ENCODE measurements around the gene BLTP2.
"Not testable (repeated sequence)": the region's sequence is repeated elsewhere in the genome, so short reads cannot be mapped to it uniquely, and the experiment has no call there.

Gene BLTP2

GRCh38 chr17:28644787-28645575 is at the start of gene BLTP2:
Gene BLTP2, minus strand, starts transcription at chr17:28645158. Its CDS starts 102 bp downstream, at chr17:28645056.
- DNase-seq (ENCODE audit: low read depth in 1 of 2, low spot score in 1 of 2) = peak; percentile 87 to 90

GRCh38 chr17:28693869-28694268 is 48.9 kb upstream of the BLTP2 start:
- DNase-seq (ENCODE audit: low read depth in 1 of 2, low spot score in 1 of 2) = no peak

GRCh38 chr17:28689011-28689410 is 44.1 kb upstream of the BLTP2 start:
- no peak for DNase-seq (ENCODE audit: low read depth in 1 of 2, low spot score in 1 of 2)

- DNase-seq (ENCODE audit: low read depth in 1 of 2, low spot score in 1 of 2) = no peak
Measured at GRCh38 chr17:28688481-28688880, 43.5 kb upstream of the BLTP2 start.

GRCh38 chr17:28686296-28686695 is 41.3 kb upstream of the BLTP2 start:
- DNase-seq (ENCODE audit: low read depth in 1 of 2, low spot score in 1 of 2) = no peak

- no peak for DNase-seq (ENCODE audit: low read depth in 1 of 2, low spot score in 1 of 2)
Measured at GRCh38 chr17:28685366-28685765, 40.4 kb upstream of the BLTP2 start.

GRCh38 chr17:28684963-28685362 is 40.0 kb upstream of the BLTP2 start:
- DNase-seq (ENCODE audit: low read depth in 1 of 2, low spot score in 1 of 2) = no peak

- no peak for DNase-seq (ENCODE audit: low read depth in 1 of 2, low spot score in 1 of 2)
Measured at GRCh38 chr17:28682655-28683054, 37.7 kb upstream of the BLTP2 start.

- DNase-seq (ENCODE audit: low read depth in 1 of 2, low spot score in 1 of 2) = no peak
Measured at GRCh38 chr17:28675980-28676379, 31.0 kb upstream of the BLTP2 start.

GRCh38 chr17:28675490-28675889 is 30.5 kb upstream of the BLTP2 start:
- no peak for DNase-seq (ENCODE audit: low read depth in 1 of 2, low spot score in 1 of 2)

GRCh38 chr17:28669918-28670317 is 25.0 kb upstream of the BLTP2 start:
- DNase-seq (ENCODE audit: low read depth in 1 of 2, low spot score in 1 of 2) = no peak

- no peak for DNase-seq (ENCODE audit: low read depth in 1 of 2, low spot score in 1 of 2)
Measured at GRCh38 chr17:28667870-28668269, 22.9 kb upstream of the BLTP2 start.

- no peak for DNase-seq (ENCODE audit: low read depth in 1 of 2, low spot score in 1 of 2)
Measured at GRCh38 chr17:28665994-28666393, 21.0 kb upstream of the BLTP2 start.

- DNase-seq (ENCODE audit: low read depth in 1 of 2, low spot score in 1 of 2) = no peak
Measured at GRCh38 chr17:28663723-28664122, 18.8 kb upstream of the BLTP2 start.

- DNase-seq (ENCODE audit: low read depth in 1 of 2, low spot score in 1 of 2) = no peak
Measured at GRCh38 chr17:28662527-28662829, 17.5 kb upstream of the BLTP2 start.

GRCh38 chr17:28661635-28662526 is 16.9 kb upstream of the BLTP2 start, which contains the start of the genes SDF2 and SUPT6H:
Gene SDF2, minus strand, starts transcription at chr17:28661906. Its CDS starts 30 bp downstream, at chr17:28661876.
Gene SUPT6H, plus strand, starts transcription at chr17:28662205. Its CDS starts 11,197 bp downstream, at chr17:28673402.
- DNase-seq (ENCODE audit: low read depth in 1 of 2, low spot score in 1 of 2) = peak; percentile 92 to 96

- DNase-seq (ENCODE audit: low read depth in 1 of 2, low spot score in 1 of 2) = not testable (repeated sequence)
Measured at GRCh38 chr17:28659497-28659881, 14.5 kb upstream of the BLTP2 start.

- not testable (repeated sequence) for DNase-seq (ENCODE audit: low read depth in 1 of 2, low spot score in 1 of 2)
Measured at GRCh38 chr17:28658766-28659496, 14.0 kb upstream of the BLTP2 start.

GRCh38 chr17:28658342-28658741 is 13.4 kb upstream of the BLTP2 start:
- not testable (repeated sequence) for DNase-seq (ENCODE audit: low read depth in 1 of 2, low spot score in 1 of 2)

GRCh38 chr17:28657756-28658155 is 12.8 kb upstream of the BLTP2 start:
- DNase-seq (ENCODE audit: low read depth in 1 of 2, low spot score in 1 of 2) = no peak

GRCh38 chr17:28655160-28655559 is 10.2 kb upstream of the BLTP2 start:
- no peak for DNase-seq (ENCODE audit: low read depth in 1 of 2, low spot score in 1 of 2)
